Natural killer cell (primary cell): Measurements from ENCODE around the gene SLC39A3. TPM values are rescaled to one million over a fixed set of nuclear protein-coding genes. Genes with fewer than 3 reads are reported as not detected.
A peak's percentile ranks its signal among the peaks of the same experiment; 100 is the strongest.

Experiments
- ATAC-seq, 3 donors: fragments of 150-1000 bp in 2 of 3; fragments of 200-7000 bp in 1 of 3; cut with Tn5 transposase; 1 replicate in 1 of 3; 2 replicates in 2 of 3; pipeline ENCODE4 v1.10.0; 2021; ENCODE audit warnings: mild to moderate bottlenecking in 2 of 3, moderate library complexity in 2 of 3
- DNase-seq, 2 donors: peaks; one replicate each; pipeline versions ENCODE4 v3.0.0 to v3.0.0-alpha.2; 2013 to 2021; ENCODE audit warnings: mixed read lengths in 1 of 2
- H3K27ac ChIP-seq: one replicate; pipeline ENCODE4 v1.5.1; 2013; ENCODE audit warnings: mild to moderate bottlenecking, low read length
- H3K27me3 ChIP-seq: one replicate; pipeline ENCODE4 v1.6.1; 2013; ENCODE audit warnings: low read length; ENCODE audit not compliant: control insufficient read depth, insufficient read depth
- H3K36me3 ChIP-seq: one replicate; pipeline ENCODE4 v1.6.1; 2013; ENCODE audit warnings: low read length; ENCODE audit not compliant: control insufficient read depth, insufficient read depth
- H3K4me1 ChIP-seq: one replicate; pipeline ENCODE4 v1.6.1; 2013; ENCODE audit warnings: low read length; ENCODE audit not compliant: control insufficient read depth, insufficient read depth
- H3K4me3 ChIP-seq: one replicate; pipeline ENCODE4 v1.5.1; 2013; ENCODE audit warnings: low read length
- H3K9me3 ChIP-seq: one replicate; pipeline ENCODE4 v1.6.1; 2013; ENCODE audit warnings: low read length; ENCODE audit not compliant: control insufficient read depth, insufficient read depth
- H3K27ac Mint-ChIP-seq, 2 donors: one replicate each; pipeline ENCODE4 v1.8.0; 2022; ENCODE audit warnings: mild to moderate bottlenecking in 2 of 2, mixed read lengths in 2 of 2, moderate library complexity in 1 of 2
- H3K27me3 Mint-ChIP-seq, 2 donors: one replicate each; pipeline ENCODE4 v1.8.0; 2022; ENCODE audit warnings: low read depth in 2 of 2, mixed read lengths in 2 of 2
- H3K36me3 Mint-ChIP-seq: one replicate; pipeline ENCODE4 v1.8.0; 2022; ENCODE audit warnings: mixed read lengths
- H3K4me1 Mint-ChIP-seq, 2 donors: one replicate each; pipeline ENCODE4 v1.8.0; 2022; ENCODE audit warnings: mixed read lengths in 2 of 2
- H3K4me3 Mint-ChIP-seq: one replicate; pipeline ENCODE4 v1.8.0; 2022; ENCODE audit warnings: mild to moderate bottlenecking, moderate library complexity, mixed read lengths
- H3K9me3 Mint-ChIP-seq, 2 donors: one replicate each; pipeline ENCODE4 v1.8.0; 2022; ENCODE audit warnings: mixed read lengths in 2 of 2
- CTCF ChIP-seq: fragments of 200-600 bp; IDR thresholded peaks from one replicate; pipeline ENCODE4 v1.8.0; 2022; ENCODE audit warnings: antibody characterized with exemption
- WGBS: methylation state at CpG from one replicate; pipeline ENCODE4 v1.1.7; 2013; ENCODE audit warnings: missing lambda C conversion rate; ENCODE audit not compliant: insufficient coverage; 5-methylcytosine and 5-hydroxymethylcytosine counted together
- intact Hi-C: fragments of 100-400 bp; cut with micrococcal nuclease; formaldehyde crosslinking; loops from one replicate; pipeline ENCODE4 v1.14.2; 2022
- total RNA-seq, 4 donors: library from RNA; stranded (reverse); fragments of 120-200 nt in 1 of 4; gene quantifications; one replicate each; pipeline versions ENCODE4 v1.2.3 to v1.2.4, GENCODE V29; 2013 to 2022

SLC39A3 gene
- total RNA-seq, 3 donors from 2014 or later (not counting 1 experiment from before 2014, with no cell fraction given), result 14.8 to 29.4 (median 19.6) TPM

DNA sequence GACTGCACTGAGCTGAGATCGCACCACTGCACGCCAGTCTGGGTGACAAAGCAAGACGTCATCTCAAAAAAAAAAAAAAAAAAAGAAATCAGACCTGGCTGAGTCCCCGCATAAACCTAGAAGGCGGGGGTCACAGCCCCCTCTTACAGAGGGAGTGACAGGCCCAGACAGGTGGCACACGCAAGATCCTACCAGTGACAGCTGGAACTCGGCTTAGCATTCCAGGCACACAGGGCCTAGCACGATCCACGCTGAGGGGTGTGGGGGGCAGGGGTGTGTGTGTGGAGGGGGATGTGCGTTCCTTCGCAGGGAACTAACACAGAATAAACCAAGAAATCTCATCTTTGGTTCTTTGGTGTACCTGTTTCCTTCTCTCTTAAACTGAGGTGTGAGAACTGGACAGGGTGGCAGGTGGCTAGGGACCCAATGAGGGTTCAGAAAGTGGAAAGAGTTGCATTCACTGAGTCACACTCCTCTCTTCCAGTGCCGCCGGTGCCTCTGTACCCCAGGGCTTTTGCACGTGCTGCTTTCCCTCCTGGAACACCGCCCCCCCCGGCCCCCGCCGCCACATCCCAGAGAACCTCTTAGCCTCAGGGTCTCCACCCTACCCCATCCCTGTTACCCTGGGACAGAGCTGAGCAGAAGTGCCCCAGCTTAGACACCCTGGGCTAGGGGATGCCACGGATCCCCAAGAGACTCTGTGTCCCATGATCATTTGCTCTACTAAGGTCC, 38.3 kb upstream of the SLC39A3 start:
- H3K4me1 ChIP-seq, result peaks cover 36% of the 10 kb centered on the region
- 91% methylated on average over 19 of the region's 19 CpGs for WGBS
- no peak overlapping the region for H3K27ac ChIP-seq
- Mint-ChIP-seq H3K27me3 (no peaks in the 10 kb centered on the region), H3K4me3 (no peak overlapping the region), H3K4me1 (peaks cover 31 to 35% of the 10 kb centered on the region in 2 donors), H3K9me3 (no peaks in the 10 kb centered on the region), H3K27ac (no peak overlapping the region), H3K36me3 (no peaks in the 10 kb centered on the region)
- no peaks in the 10 kb centered on the region for H3K27me3 ChIP-seq
- no peak for DNase-seq
- ATAC-seq, result no peak
- intact Hi-C loops, result no loop called here
- no peak for TF ChIP-seq CTCF
- no peaks in the 10 kb centered on the region for H3K9me3 ChIP-seq
- H3K4me3 ChIP-seq, result no peak overlapping the region
- H3K36me3 ChIP-seq, result peaks cover 2% of the 10 kb centered on the region

GRCh38 chr19:2775556-2776430, 36.0 kb upstream of the SLC39A3 start:
- no peaks in the 10 kb centered on the region for H3K9me3 ChIP-seq
- H3K27ac ChIP-seq, result peak overlapping the region; percentile 83
- peak; percentile 70 to 88 (median 79) for ATAC-seq
- H3K4me3 ChIP-seq, result peak overlapping the region; percentile 5
- Mint-ChIP-seq H3K4me3 (peak overlapping the region; percentile 87), H3K9me3 (no peaks in the 10 kb centered on the region), H3K36me3 (no peaks in the 10 kb centered on the region), H3K27me3 (no peaks in the 10 kb centered on the region), H3K4me1 (peaks cover 23 to 32% of the 10 kb centered on the region in 2 donors), H3K27ac (peak overlapping the region; percentile 95 to 96)
- H3K27me3 ChIP-seq, result no peaks in the 10 kb centered on the region
- 42% methylated on average over 29 of the region's 29 CpGs for WGBS
- TF ChIP-seq CTCF, result no peak
- DNase-seq, result peak; percentile 55 to 81
- H3K4me1 ChIP-seq, result peaks cover 23% of the 10 kb centered on the region
- intact Hi-C loops, result no loop called here
- H3K36me3 ChIP-seq, result peaks cover 2% of the 10 kb centered on the region

DNA sequence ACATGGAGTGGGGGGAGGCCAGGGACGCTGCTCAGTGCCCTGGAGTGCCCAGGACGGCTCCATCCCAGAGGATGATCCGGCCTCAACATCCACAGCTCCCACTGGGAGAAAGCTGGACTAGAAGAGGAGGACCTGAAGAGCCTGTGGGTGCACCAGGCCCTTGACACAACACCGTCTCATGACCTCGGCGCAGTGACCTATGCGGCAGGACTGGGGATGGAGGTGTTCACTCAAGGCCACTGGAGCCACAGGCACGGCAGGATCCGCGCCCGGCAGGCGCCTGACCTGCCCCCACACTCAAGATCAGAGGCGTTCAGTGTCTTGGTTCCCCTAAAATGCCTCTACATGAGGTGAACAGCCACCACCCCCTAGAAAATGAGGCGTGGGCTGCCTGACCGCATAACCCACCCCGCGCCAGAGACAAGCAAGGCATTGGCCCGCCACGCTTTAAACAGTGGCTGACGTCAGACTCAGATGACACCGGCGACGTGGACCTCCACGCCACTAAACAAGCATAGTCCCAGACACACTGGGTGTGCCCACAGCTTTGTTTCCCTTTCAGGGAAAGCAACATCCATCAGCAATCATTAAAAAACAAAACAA, 35.2 kb upstream of the SLC39A3 start:
- intact Hi-C loops, result no loop called here
- Histone ChIP-seq H3K36me3 (peaks cover 2% of the 10 kb centered on the region), H3K4me3 (no peak overlapping the region), H3K27ac (peak overlapping the region; percentile 83), H3K9me3 (no peaks in the 10 kb centered on the region), H3K4me1 (peaks cover 28% of the 10 kb centered on the region), H3K27me3 (no peaks in the 10 kb centered on the region)
- H3K27ac Mint-ChIP-seq, result peak overlapping the region; percentile 95 to 96
- H3K27me3 Mint-ChIP-seq, result no peaks in the 10 kb centered on the region
- DNase-seq, result no peak
- no peaks in the 10 kb centered on the region for H3K9me3 Mint-ChIP-seq
- 83% methylated on average over 24 of the region's 24 CpGs for WGBS
- H3K4me1 Mint-ChIP-seq, result peaks cover 21 to 26% of the 10 kb centered on the region in 2 donors
- no peak for TF ChIP-seq CTCF
- no peaks in the 10 kb centered on the region for H3K36me3 Mint-ChIP-seq
- peak overlapping the region; percentile 87 for H3K4me3 Mint-ChIP-seq
- ATAC-seq, result peak in 2 of 3 donors; percentile 29 to 39
